ENCODE results near the gene GCN1.
A peak's percentile ranks its signal among the peaks of the same experiment; 100 is the strongest.

GCN1 gene

GRCh38 chr12:120116792-120117651 is 77.5 kb downstream of the GCN1 start:
- DNase-seq (ENCODE audit: low read depth, low spot score), result peak; percentile 75

- DNase-seq (ENCODE audit: low read depth, low spot score), result no peak
These were observed 78.1 kb downstream of the GCN1 start, which contains the start of gene RAB35 for GRCh38 chr12:120116441-120116791. TSS of gene RAB35 (minus strand) at chr12:120116753. CDS start at chr12:120116650, 103 bp downstream.

- no peak for DNase-seq (ENCODE audit: low read depth, low spot score)
These were observed 78.6 kb downstream of the GCN1 start for GRCh38 chr12:120115692-120116440.

GRCh38 chr12:120115066-120115465 is 79.4 kb downstream of the GCN1 start:
- DNase-seq (ENCODE audit: low read depth, low spot score), result no peak

- DNase-seq (ENCODE audit: low read depth, low spot score), result no peak
These were observed 83.7 kb downstream of the GCN1 start for GRCh38 chr12:120110550-120111501.

GRCh38 chr12:120109570-120110267 is 84.8 kb downstream of the GCN1 start:
- DNase-seq (ENCODE audit: low read depth, low spot score), result no peak

GRCh38 chr12:120106151-120106550 is 88.4 kb downstream of the GCN1 start:
- no peak for DNase-seq (ENCODE audit: low read depth, low spot score)

- DNase-seq (ENCODE audit: low read depth, low spot score), result no peak
These were observed 91.1 kb downstream of the GCN1 start for GRCh38 chr12:120103371-120103770.

- DNase-seq (ENCODE audit: low read depth, low spot score), result no peak
These were observed 91.5 kb downstream of the GCN1 start for GRCh38 chr12:120103044-120103338.

GRCh38 chr12:120102189-120103043 is 92.1 kb downstream of the GCN1 start:
- DNase-seq (ENCODE audit: low read depth, low spot score), result no peak

GRCh38 chr12:120101617-120102016 is 92.9 kb downstream of the GCN1 start:
- no peak for DNase-seq (ENCODE audit: low read depth, low spot score)

GRCh38 chr12:120101182-120101581 is 93.3 kb downstream of the GCN1 start:
- DNase-seq (ENCODE audit: low read depth, low spot score), result no peak

GRCh38 chr12:120100630-120101029 is 93.9 kb downstream of the GCN1 start:
- DNase-seq (ENCODE audit: low read depth, low spot score), result no peak

- DNase-seq (ENCODE audit: low read depth, low spot score), result no peak
These were observed 94.8 kb downstream of the GCN1 start for GRCh38 chr12:120099738-120100137.

- no peak for DNase-seq (ENCODE audit: low read depth, low spot score)
These were observed 95.6 kb downstream of the GCN1 start for GRCh38 chr12:120098756-120099470.

GRCh38 chr12:120096671-120097202 is 97.8 kb downstream of the GCN1 start:
- DNase-seq (ENCODE audit: low read depth, low spot score), result no peak

- no peak for DNase-seq (ENCODE audit: low read depth, low spot score)
These were observed 98.8 kb downstream of the GCN1 start for GRCh38 chr12:120095736-120096135.

- DNase-seq (ENCODE audit: low read depth, low spot score), result no peak
These were observed 99.2 kb downstream of the GCN1 start for GRCh38 chr12:120095331-120095730.

- no peak for DNase-seq (ENCODE audit: low read depth, low spot score)
These were observed 100.0 kb downstream of the GCN1 start for GRCh38 chr12:120094485-120094884.
